ENCODE results near the gene SMYD3.
A peak's percentile ranks its signal among the peaks of the same experiment; 100 is the strongest.

Gene SMYD3

GRCh38 chr1:245969283-245969682, 537.8 kb downstream of the SMYD3 start:
- DNase-seq (ENCODE audit: low read depth): peak; percentile 68
- TF ChIP-seq CTCF (conservative IDR thresholded peaks at IDR 0.05; ENCODE audit: low read depth, low read length): no peak
- no peak overlapping the region for H3K4me3 ChIP-seq (ENCODE audit: low read length)

- DNase-seq (ENCODE audit: low read depth): no peak
- no peak overlapping the region for H3K4me3 ChIP-seq (ENCODE audit: low read length)
- TF ChIP-seq CTCF (conservative IDR thresholded peaks at IDR 0.05; ENCODE audit: low read depth, low read length): no peak
These were observed 538.3 kb downstream of the SMYD3 start for GRCh38 chr1:245968775-245969174.

GRCh38 chr1:245965398-245965797, 541.7 kb downstream of the SMYD3 start:
- no peak overlapping the region for H3K4me3 ChIP-seq (ENCODE audit: low read length)
- TF ChIP-seq CTCF (conservative IDR thresholded peaks at IDR 0.05; ENCODE audit: low read depth, low read length): no peak
- no peak for DNase-seq (ENCODE audit: low read depth)

GRCh38 chr1:245963649-245964048, 543.4 kb downstream of the SMYD3 start:
- DNase-seq (ENCODE audit: low read depth): no peak

GRCh38 chr1:245962453-245962852, 544.6 kb downstream of the SMYD3 start:
- no peak for TF ChIP-seq CTCF (conservative IDR thresholded peaks at IDR 0.05; ENCODE audit: low read depth, low read length)
- DNase-seq (ENCODE audit: low read depth): no peak
- no peak overlapping the region for H3K4me3 ChIP-seq (ENCODE audit: low read length)

More at GRCh38 chr1:245963649-245964048, 543.4 kb downstream of the SMYD3 start:
- H3K4me3 ChIP-seq (ENCODE audit: low read length): no peak overlapping the region
- TF ChIP-seq CTCF (conservative IDR thresholded peaks at IDR 0.05; ENCODE audit: low read depth, low read length): no peak

- no peak for DNase-seq (ENCODE audit: low read depth)
- no peak for TF ChIP-seq CTCF (conservative IDR thresholded peaks at IDR 0.05; ENCODE audit: low read depth, low read length)
- H3K4me3 ChIP-seq (ENCODE audit: low read length): no peak overlapping the region
These were observed 545.9 kb downstream of the SMYD3 start for GRCh38 chr1:245961137-245961540.

GRCh38 chr1:245960171-245960570, 546.9 kb downstream of the SMYD3 start:
- no peak for DNase-seq (ENCODE audit: low read depth)
- H3K4me3 ChIP-seq (ENCODE audit: low read length): no peak overlapping the region
- no peak for TF ChIP-seq CTCF (conservative IDR thresholded peaks at IDR 0.05; ENCODE audit: low read depth, low read length)
